Measurements from ENCODE around the gene EZR.

DNA sequence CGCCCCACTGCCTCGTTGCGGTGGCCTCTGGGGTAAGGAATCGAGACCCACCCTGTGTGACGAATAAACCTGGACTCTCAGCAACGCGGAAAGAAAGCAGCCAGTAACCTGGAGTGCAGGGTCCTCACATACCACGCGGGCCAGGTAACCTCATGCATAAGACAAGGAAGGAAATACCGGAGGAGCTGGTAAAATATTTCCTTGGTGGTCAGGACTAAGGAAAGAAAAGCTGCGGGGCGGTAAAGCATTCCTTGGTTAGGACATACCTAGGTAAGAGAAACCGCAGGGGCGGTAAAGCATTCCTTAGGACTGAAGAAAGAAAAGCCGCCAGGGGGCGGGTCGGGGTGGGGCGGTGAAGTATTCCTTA lies 88.6 kb downstream of the EZR start:
- TF ChIP-seq, protein P1, sequence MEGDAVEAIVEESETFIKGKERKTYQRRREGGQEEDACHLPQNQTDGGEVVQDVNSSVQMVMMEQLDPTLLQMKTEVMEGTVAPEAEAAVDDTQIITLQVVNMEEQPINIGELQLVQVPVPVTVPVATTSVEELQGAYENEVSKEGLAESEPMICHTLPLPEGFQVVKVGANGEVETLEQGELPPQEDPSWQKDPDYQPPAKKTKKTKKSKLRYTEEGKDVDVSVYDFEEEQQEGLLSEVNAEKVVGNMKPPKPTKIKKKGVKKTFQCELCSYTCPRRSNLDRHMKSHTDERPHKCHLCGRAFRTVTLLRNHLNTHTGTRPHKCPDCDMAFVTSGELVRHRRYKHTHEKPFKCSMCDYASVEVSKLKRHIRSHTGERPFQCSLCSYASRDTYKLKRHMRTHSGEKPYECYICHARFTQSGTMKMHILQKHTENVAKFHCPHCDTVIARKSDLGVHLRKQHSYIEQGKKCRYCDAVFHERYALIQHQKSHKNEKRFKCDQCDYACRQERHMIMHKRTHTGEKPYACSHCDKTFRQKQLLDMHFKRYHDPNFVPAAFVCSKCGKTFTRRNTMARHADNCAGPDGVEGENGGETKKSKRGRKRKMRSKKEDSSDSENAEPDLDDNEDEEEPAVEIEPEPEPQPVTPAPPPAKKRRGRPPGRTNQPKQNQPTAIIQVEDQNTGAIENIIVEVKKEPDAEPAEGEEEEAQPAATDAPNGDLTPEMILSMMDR (IDR thresholded peaks at IDR 0.05) = no peak
- TF ChIP-seq POLR2A (IDR thresholded peaks at IDR 0.05) (no peak), EP300 (IDR thresholded peaks at IDR 0.05) (no peak), POLR2AphosphoS5 (IDR thresholded peaks at IDR 0.05) (no peak)
